Right atrium auricular region (tissue), 2 donors: ENCODE measurements around the gene DCST1. TPM values are rescaled to one million over a fixed set of nuclear protein-coding genes. Genes with fewer than 3 reads are reported as not detected.
A peak's percentile ranks its signal among the peaks of the same experiment; 100 is the strongest.

Source experiments
- DNase-seq: peaks from one replicate; pipeline ENCODE4 v3.0.0-alpha.2; 2019; ENCODE audit warnings: low spot score
- H3K27ac ChIP-seq, 2 donors: fragments of 200-600 bp; sonication (generic); 1 replicate in 1 of 2; 2 replicates in 1 of 2; pipeline ENCODE4 v1.5.1; 2016 to 2019
- H3K27me3 ChIP-seq, 2 donors: fragments of 200-600 bp; sonication (generic); one replicate each; pipeline versions ENCODE4 v1.5.1 to v1.6.0; 2017 to 2019
- H3K36me3 ChIP-seq: fragments of 200-600 bp; sonication (generic); one replicate; pipeline ENCODE4 v1.5.1; 2016
- H3K4me1 ChIP-seq, 2 donors: fragments of 200-600 bp; sonication (generic); one replicate each; pipeline versions ENCODE4 v1.5.1 to v1.6.0; 2017 to 2019
- H3K4me3 ChIP-seq, 2 donors: fragments of 200-600 bp; sonication (generic); 1 replicate in 1 of 2; 2 replicates in 1 of 2; pipeline ENCODE4 v1.5.1; 2017 to 2019; ENCODE audit warnings: mild to moderate bottlenecking in 1 of 2, moderate library complexity in 1 of 2
- H3K9me3 ChIP-seq, 2 donors: fragments of 200-600 bp; sonication (generic); one replicate each; pipeline ENCODE4 v1.5.1; 2019
- CTCF ChIP-seq, 2 donors: fragments of 200-600 bp; sonication (generic); IDR thresholded peaks; one replicate each; pipeline ENCODE4 v1.5.1; 2019; ENCODE audit warnings: antibody characterized with exemption in 2 of 2
- total RNA-seq, 2 donors: library from RNA; depleted of rRNA; stranded (reverse); fragments of >200 nt; gene quantifications; one replicate each; pipeline ENCODE4 v1.1.0, GENCODE V29; 2016

DCST1 gene
- total RNA-seq, 2 donors from 2014 or later, result not detected

GRCh38 chr1:155003227-155003765 lies 30.3 kb upstream of the DCST1 start:
- TF ChIP-seq CTCF (IDR thresholded peaks at IDR 0.05), result no peak

DNA sequence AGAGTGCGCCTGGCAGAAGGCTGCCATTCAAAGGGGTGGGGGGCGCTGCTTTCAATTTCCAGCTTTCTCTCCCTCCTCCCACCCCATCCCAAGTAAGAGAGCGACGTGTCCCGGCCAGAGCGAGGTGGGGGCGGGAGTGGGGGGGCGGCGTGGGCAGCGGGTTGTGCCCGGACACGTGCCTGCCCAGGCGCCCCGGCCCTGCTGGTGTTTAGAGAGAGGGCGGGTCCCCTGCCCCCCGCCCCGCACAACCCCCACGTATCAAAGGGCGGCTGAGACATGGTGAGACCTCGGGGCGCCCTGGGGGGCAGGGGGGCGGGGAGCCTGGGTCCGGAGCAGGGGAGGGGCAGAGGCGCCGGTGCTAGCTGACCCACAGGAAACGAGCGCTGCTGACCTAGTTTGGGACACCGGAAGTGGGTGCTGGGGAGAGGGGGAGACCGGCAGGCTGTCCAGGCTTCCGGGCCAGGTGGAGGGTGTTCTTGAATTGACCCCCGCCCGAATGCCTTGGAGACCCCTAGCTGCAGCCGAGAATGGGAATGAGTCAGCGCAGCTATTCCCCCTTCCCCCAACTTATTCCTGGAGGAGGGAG lies 29.8 kb upstream of the DCST1 start:
- H3K27ac ChIP-seq, result peak overlapping the region; percentile 98 to 99
- no peak for TF ChIP-seq CTCF (IDR thresholded peaks at IDR 0.05)
- peak; percentile 79 for DNase-seq
- no peaks in the 10 kb centered on the region for H3K9me3 ChIP-seq
- H3K4me3 ChIP-seq, result peak overlapping the region; percentile 87 to 92
- H3K4me1 ChIP-seq, result peaks cover 0 to 68% of the 10 kb centered on the region in 2 donors
- no peaks in the 10 kb centered on the region for H3K27me3 ChIP-seq
- H3K36me3 ChIP-seq, result no peaks in the 10 kb centered on the region

More at GRCh38 chr1:155003227-155003765, 30.3 kb upstream of the DCST1 start:
- no peak for DNase-seq
- no peaks in the 10 kb centered on the region for H3K9me3 ChIP-seq
- H3K27ac ChIP-seq, result peak overlapping the region; percentile 98 to 99
- H3K27me3 ChIP-seq, result no peaks in the 10 kb centered on the region
- H3K4me1 ChIP-seq, result peaks cover 0 to 65% of the 10 kb centered on the region in 2 donors
- peak overlapping the region; percentile 87 to 92 for H3K4me3 ChIP-seq
- H3K36me3 ChIP-seq, result no peaks in the 10 kb centered on the region

DNA sequence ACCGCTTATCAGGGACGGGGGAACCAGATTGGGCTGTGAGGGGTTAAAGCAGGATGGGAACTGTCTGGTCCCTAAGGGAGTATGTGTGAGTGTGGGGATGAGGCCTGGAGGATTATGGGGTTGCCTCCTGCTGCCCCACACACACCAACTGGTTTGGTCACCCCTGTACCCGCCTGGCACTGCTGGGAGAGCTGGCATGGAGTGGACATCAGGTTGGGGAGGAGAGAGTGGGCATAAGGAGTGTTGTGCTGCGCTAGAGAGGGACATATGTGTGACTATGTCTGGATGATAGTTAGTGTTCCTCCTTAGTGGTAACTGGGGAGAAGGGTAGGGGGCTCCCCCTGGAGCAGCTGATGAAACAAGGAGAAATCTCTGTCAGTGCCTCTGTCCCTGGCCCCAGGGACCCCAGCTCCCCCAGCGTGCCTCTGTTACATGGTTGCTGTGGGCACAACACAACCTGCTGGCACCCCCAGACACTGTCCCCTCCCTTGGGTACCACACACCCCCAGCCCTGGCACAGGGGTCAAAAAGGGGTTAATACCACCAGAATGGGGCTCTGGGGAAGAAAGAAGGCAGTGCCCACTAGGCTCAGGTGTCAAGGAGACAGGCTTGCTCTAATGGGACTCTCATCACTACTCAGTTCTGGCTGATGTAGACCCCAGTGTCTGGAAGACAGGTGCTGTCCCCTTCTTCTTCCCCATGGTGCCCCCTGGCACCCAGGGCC lies 29.1 kb upstream of the DCST1 start:
- Histone ChIP-seq H3K27me3 (no peaks in the 10 kb centered on the region), H3K27ac (peak overlapping the region; percentile 98 to 99), H3K4me1 (peaks cover 0 to 68% of the 10 kb centered on the region in 2 donors), H3K36me3 (no peaks in the 10 kb centered on the region), H3K9me3 (no peaks in the 10 kb centered on the region), H3K4me3 (peak overlapping the region; percentile 87 to 92)
- DNase-seq, result no peak
- no peak for TF ChIP-seq CTCF (IDR thresholded peaks at IDR 0.05)

- no peak for TF ChIP-seq CTCF (IDR thresholded peaks at IDR 0.05)
- H3K27ac ChIP-seq, result peak overlapping the region; percentile 98 to 99
- no peaks in the 10 kb centered on the region for H3K36me3 ChIP-seq
- H3K4me3 ChIP-seq, result peak overlapping the region in 1 of 2 donors; percentile 87
- H3K9me3 ChIP-seq, result no peaks in the 10 kb centered on the region
- H3K27me3 ChIP-seq, result no peaks in the 10 kb centered on the region
- DNase-seq, result peak; percentile 84
- H3K4me1 ChIP-seq, result peaks cover 0 to 68% of the 10 kb centered on the region in 2 donors
Measured at GRCh38 chr1:155005076-155006011, 28.3 kb upstream of the DCST1 start.

DNA sequence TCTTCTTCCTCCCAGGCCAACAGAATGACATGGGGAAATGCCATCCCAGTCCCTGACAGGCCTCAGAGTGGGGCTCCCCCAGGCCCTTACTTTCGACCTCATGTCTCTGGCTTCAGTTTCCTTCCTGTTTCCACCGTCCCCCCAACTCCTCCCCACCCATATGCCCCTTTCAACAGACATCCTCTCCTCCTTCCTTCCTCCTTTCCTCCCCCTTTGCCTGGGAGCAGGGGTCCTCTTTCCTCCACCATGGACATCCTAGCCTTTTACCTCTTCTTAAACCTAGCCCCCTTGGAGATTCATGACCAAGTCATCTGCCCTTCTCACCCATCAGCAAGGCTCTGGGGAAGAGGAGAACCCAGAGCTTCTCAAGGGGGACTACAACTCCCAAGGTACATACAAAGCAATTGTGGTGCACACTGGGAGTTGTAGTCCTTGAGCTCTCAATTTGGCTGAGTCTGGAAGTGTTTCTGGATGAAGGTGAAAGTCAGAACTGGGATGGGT lies 27.0 kb upstream of the DCST1 start:
- peak overlapping the region; percentile 98 to 99 for H3K27ac ChIP-seq
- no peak for TF ChIP-seq CTCF (IDR thresholded peaks at IDR 0.05)
- H3K9me3 ChIP-seq, result no peaks in the 10 kb centered on the region
- no peak overlapping the region for H3K4me3 ChIP-seq
- peaks cover 0 to 80% of the 10 kb centered on the region in 2 donors for H3K4me1 ChIP-seq
- no peak for DNase-seq
- no peaks in the 10 kb centered on the region for H3K27me3 ChIP-seq
- no peaks in the 10 kb centered on the region for H3K36me3 ChIP-seq
